ENCODE measurements around the gene CILP. TPM values are rescaled to one million over a fixed set of nuclear protein-coding genes. Genes with fewer than 3 reads are reported as not detected.
"Not testable (repeated sequence)": the region's sequence is repeated elsewhere in the genome, so short reads cannot be mapped to it uniquely, and the experiment has no call there.

The CILP gene, protein sequence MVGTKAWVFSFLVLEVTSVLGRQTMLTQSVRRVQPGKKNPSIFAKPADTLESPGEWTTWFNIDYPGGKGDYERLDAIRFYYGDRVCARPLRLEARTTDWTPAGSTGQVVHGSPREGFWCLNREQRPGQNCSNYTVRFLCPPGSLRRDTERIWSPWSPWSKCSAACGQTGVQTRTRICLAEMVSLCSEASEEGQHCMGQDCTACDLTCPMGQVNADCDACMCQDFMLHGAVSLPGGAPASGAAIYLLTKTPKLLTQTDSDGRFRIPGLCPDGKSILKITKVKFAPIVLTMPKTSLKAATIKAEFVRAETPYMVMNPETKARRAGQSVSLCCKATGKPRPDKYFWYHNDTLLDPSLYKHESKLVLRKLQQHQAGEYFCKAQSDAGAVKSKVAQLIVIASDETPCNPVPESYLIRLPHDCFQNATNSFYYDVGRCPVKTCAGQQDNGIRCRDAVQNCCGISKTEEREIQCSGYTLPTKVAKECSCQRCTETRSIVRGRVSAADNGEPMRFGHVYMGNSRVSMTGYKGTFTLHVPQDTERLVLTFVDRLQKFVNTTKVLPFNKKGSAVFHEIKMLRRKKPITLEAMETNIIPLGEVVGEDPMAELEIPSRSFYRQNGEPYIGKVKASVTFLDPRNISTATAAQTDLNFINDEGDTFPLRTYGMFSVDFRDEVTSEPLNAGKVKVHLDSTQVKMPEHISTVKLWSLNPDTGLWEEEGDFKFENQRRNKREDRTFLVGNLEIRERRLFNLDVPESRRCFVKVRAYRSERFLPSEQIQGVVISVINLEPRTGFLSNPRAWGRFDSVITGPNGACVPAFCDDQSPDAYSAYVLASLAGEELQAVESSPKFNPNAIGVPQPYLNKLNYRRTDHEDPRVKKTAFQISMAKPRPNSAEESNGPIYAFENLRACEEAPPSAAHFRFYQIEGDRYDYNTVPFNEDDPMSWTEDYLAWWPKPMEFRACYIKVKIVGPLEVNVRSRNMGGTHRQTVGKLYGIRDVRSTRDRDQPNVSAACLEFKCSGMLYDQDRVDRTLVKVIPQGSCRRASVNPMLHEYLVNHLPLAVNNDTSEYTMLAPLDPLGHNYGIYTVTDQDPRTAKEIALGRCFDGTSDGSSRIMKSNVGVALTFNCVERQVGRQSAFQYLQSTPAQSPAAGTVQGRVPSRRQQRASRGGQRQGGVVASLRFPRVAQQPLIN
- polyA plus RNA-seq (ENCODE audit: insufficient read length) = 3.8 TPM
- long read RNA-seq, donor 1, full-length matches to known transcripts = 1 of 1 reads
- long read RNA-seq, donor 1, partial matches to known transcripts = 0 of 1 reads
- long read RNA-seq, donor 1, other reads (novel, unspliced or antisense) = 0 of 1 reads
- long read RNA-seq, donor 2 = 0 reads
- long read RNA-seq, donor 3 = 0 reads
- long read RNA-seq, donor 4 = 0 reads
- long read RNA-seq, donor 5 = 0 reads
- long read RNA-seq, donor 6 = 0 reads
- long read RNA-seq, donor 7 = 0 reads
- long read RNA-seq, donor 8 = 0 reads

DNA sequence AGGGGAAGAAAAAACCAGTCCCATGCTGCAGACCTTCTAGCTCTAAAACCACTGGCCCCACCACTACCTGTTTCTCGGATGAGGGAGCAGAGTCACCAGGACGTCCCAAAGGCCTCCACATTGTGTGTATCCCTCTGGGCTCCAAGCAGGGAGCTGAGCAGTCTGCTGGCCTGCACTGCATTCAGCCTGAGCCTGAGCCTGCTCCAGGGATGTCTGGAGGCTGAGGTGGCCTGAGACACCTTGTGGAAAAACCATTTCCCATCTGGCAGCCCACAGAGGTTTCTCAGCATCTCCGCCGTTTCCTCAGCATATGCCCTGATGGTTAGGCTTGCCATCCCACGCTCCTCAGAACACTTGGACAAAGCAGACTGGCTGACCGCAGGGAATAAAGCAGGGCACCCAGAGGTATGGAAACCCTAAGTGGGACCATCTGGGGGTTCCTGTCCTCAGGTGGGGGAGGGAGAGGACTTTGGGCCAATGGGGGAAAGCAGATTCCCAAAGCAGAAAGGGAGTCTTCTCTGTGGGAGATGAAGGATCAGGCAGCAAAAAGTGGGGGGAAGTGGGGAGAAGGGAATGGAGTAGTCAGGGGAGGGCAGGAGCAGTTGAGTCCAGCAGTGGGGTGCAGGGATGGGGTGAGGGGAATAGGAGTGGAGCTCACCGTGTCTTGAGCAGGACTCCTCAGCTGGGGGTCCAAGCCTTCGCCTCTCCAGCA is at the start of gene CILP:
CILP (minus strand) TSS at position 704 of the 712 bp plus-strand sequence. CDS start 1,718 bp downstream, outside the sequence.
- no peak for DNase-seq

DNA sequence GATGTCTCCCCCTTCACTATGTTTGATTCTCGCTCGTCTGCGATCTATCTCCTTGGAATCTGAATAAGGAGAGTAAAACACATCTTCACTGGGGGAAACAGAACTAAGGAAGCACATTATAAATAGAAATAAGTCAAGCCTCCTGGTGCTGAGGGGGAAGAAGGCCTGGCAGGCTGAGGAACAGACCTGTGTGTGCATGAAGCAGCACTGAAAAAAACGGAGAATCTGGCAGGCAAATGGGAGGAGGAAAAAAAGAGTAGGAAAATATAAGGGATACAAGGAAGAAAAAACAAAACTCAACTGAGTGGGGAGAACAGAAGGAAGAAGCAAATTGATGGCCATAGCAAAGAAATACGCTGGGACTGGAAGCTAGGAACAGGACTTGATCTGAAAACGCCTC is 49.7 kb upstream of the CILP start:
- no peak for DNase-seq

DNA sequence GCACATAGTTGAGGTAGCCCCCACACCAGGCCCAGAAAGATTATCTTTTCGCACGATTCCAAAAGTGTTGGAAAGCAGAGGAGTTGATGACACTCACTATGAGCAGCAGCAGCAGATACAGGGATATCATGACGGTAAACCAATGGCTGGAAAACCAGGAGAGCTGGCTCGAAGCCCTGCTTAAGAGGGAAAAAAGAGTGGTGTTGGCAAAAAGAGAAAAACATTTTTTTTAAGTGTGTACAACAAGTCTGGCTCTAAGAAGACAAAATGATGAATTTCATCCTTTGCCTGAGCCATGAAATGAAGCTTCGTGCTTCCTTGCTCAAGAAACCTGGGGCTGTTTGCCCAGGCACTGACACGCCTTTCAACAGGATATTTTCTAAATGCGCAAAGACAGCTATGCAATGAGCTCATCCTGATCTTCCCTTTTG is 48.1 kb upstream of the CILP start:
- no peak for DNase-seq

DNA sequence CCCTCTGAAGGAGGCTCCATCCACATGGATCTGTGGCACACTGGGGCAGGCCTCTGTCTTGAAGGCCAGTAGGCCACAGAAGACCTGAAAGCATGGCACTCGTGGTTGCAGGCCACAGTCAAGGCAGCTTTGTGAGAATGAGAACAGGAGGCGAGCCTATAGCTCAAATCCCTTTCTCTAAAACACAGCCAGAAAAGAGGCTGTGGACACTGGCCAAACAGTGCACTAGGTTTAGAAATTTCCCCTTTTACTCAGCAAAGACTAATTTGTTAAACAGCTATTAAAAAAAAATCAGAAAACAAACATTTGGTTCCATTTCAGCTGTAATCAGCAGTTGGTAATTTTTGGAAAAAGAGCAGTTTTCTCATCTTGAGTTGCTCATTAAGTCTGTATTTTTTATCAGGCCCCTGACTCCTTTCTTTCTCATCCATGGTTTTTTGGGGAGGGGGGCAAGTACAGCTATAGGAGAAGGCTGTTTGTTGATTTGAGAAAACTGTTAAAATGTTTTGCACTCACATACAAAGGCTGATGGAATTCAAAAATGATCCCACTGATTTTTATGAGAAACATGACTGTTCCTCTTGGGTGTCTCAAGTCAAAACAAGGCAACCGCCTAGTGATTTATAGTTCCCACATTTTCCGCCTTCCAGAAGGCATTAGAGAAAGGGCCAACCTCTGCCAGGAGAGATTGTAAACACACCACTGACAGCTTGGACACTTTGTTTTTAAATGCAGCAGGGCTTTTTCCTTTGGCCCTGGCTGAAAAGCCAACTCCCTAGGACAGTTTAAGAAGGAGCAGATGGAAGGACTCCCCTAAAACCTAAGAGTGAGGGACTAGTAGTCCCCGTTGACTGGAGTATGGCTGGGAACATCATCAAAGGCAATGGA is 47.3 kb upstream of the CILP start:
- DNase-seq = peak; percentile 36

DNA sequence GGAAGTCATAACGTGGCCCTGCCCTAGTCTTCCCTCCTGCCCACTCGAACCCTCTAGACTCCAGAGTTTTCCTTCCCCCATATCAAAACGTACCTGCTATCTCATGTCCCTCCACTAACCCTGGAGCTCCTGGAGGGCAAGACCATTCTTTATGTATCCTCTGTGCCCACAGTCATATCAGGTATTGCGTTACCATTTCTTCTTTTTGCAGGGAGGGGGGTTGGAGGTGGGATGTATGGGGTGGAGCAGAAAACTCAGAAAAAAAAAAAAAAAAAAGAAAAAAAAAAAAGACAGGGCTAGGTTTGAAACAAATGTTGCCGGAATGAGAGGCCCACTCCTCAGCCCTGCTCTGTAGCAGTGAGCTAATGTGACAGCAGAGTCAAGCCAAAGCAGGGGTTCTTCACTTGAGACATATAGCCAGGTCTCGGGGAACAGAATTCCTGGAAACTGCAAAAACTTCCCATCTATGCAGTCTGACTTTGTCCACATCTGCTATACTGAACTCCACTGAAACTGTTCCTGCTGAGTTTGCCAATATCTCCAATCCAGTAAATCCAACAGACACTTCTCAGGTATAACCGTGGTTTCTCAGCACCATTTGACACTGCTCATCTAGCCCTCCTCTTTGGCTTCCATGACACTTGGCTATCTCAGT is 44.3 kb upstream of the CILP start:
- no peak for DNase-seq

DNA sequence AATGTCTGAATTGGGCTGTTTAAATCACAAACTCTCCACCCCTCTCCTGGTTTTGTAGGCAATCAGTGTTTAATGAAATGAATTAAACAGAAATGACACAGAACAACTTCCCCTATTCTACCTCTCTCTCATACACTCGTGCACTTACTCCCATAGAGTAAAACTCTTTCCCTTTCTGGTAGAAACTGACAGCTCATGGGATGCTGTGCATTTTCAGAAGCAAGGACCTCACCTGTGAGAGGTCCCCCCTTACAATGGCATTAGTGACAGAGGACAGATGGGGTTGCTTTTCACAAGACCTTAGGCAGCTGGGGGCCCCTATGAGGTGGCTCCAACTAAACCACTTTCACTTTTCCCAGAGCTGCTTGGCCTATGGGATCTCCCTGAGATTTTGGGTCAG is 43.5 kb upstream of the CILP start:
- no peak for DNase-seq

DNA sequence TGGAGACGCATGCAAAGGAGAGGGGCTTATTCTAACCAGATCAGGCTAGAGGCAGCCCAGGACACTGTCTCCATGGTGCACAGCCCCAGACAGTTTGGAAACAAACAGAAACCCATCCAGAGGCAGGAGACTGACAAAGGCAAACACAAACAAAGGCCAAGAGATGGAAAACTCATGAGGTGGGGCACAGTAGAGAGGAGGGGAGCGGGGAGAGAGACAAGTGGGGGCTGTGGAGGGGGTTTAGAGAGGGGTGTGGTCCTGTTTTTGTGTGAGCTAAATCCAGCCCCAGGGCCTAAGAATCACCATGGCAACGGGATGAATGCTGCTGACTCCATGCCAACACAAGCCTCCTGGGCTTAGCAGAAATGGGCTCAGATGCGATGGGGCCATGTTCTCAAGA is 43.1 kb upstream of the CILP start:
- no peak for DNase-seq

DNA sequence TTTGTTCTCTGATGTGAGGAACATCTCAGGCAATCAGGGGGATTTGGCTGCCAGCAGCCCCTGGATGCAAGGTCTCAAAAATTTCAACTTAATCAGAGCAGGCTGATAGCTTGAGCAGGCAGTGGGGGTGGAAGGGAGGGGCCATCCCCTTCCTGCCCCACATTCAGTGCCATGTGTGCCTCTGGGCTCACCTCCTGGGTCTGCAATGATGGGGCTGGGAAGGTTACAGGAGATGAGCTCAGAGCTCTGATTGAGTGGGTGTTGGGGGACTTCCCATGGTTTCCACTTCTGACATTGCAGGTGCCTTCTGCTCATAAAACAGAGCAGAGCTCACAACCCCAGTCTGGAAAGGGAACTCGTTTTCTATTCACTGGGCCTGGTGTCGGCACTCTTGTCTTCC is 38.4 kb upstream of the CILP start:
- DNase-seq = no peak

DNA sequence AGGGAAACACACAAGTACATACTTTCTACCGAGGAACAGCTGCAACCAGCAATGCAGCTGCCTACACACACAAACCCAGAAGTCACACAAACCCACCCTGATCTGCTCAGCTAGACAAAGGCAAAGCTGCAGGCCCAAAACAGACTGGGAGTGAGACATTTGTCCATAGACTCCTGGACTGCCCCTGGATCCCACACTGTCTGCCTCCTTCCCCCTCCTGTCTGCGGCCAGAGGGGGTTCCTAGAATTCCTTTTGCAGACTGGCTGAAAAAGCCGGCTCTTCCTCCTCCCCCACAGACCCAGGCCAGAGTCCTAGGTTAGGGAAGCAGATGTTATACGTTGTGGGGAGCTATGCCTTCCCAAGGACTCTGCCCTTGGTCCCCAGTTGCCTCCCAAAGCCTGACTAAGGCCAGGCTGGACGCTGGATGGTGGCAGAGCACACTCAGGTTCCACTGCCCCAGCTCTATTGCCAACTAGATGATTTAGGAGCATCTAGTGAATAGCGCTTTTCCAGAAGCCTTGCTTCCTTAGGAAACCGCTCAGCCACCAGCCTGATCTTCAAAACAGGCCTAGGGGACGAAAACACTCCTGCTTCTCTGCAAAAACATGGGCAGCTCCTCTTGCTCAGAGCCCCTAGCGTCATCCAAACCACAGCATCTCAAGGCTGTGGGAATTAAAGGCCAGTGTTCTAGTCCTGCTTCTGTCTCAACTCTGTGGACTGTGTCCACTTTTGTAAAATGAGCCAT is 37.4 kb upstream of the CILP start:
- DNase-seq = peak; percentile 32

DNA sequence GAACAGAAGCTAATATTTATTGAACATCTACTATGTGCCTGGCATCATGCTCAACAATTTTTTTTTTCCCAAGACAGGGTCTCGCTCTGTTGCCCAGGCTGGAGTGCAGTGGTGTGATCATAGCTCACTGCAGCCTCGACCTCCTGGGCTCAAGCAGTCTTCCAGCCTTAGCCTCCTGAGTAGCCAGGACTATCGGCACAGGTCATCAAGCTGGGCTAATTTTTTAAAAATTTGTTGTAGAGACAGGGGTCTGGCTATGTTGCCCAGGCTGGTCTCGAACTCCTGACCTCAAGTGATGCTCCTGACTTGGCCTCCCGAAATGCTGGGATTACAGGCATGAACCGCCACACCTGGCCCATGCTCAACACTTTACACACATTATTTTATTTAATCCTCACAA is 35.7 kb upstream of the CILP start:
- no peak for DNase-seq

DNA sequence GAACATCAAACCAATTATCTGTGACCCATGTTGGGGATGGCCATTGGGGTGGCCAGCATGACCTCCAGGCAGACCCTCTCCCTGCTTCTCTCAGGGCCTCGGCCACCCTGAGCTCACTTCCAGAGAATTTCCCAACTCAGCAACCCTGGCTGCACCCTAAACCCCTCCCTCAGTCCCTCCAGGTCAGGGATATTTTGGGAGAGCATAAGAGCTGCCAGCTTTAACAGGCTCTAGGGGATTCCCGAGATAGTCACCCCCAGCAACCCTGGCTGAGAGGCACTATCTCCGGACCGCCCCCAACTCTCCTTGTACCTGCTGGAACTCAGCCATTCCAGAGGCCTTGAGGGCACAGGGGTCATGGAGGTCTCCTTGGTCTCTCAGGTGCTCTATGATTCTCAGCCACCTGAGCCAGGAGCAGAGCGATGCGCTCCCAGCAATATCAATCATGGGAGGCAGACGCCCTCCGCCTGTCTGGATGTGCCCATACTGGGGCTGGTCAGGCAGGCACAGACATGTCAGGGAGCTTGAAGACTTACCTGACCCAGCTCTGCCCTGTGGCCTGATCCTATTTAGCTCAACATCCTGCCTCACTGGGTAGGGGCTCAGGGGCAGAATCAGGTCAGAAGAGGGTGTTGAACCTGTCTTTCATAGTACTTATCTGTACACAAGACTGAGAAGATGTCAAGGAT is 34.9 kb upstream of the CILP start:
- DNase-seq = no peak

DNA sequence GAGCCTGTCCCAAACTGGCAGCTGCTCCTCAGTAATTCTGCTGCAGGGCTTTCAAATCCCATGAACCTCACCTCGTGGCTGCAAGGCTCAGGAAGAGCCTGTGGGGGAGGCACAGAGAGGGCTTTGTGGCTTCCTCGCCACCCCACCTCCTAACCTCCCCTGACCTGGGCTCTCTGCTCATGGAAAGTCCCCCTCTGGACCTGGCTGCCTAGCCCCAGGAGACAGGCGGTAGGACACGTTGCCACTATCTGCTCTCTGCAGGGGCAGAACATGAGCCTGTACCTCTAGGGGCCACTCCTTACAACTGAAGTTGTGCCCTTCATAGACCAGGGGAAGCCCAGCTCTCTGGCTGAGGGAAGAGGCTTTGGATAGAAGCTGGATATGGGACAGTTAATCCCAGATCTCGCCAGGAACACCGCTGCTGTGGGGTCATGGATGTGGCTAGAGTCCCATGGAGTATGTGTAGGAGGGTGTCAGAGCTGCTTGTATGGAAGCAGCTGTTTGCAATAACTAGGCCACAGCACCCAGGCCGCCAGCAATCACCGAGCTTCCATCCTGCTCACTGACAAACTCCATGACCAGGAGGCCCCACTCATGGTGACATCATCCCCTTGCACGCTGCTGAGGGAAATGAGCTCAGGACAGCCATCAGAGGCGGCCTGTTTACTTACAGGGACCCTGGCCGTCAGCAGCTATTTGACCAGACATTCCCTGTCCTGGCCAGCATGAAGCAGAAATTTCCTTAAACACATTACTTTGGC is 34.0 kb upstream of the CILP start:
- DNase-seq = peak; percentile 66

DNA sequence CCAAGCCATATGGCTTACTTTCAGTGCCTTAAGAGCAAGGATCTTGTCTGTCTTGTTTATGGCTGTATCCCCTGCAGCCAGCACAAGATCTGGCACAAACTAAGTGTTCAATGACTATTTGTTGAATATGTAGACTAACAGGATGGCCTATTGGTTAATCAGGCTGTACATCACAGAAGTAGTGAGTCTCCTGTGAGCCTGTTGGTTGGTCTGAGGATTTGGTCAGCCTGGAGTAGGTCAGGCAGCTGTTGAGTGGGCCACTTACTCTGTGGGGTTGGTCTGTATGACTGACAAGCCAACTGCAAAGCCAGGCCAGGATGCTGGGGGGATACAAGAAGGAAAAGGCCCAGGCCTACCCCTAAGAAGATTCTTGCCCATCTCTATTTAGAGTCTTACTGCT is 33.4 kb upstream of the CILP start:
- DNase-seq = no peak

DNA sequence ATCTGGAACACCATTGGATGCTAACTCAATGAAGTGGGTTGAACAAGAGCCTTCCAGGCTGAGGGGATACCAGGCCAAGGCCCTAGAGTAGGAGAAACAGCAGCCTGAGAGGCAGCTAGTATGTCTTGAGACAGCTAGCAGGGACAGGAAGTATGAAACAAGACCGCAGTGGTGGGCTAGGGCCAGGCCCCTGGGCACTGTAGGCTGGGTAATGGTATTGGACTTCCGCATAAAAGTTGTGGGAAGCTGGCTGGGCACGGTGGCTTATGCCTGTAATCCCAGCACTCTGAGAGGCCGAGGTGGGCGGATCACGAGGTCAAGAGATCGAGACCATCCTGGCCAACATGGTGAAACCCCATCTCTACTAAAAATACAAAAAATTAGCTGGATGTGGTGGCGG is 25.2 kb upstream of the CILP start:
- not testable (repeated sequence) for DNase-seq

DNA sequence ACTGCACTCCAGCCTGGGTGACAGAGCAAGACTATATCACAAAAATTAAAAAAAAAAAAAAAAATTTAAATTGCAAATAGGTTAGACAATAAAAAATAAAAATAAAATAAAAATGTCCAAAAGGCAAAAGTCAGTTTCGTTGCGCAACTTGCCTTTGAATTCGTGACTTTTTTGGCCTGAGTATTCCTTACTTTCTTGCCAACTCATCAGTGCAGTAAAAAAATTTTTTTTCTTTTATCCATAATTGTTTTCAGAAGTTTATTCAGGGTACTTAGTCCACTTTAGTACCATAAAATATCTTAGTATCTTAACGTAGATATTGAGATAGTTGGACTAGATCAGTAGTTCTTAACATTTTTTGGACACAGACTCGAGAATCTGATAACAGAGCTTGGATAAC is 22.4 kb upstream of the CILP start:
- no peak for DNase-seq

DNA sequence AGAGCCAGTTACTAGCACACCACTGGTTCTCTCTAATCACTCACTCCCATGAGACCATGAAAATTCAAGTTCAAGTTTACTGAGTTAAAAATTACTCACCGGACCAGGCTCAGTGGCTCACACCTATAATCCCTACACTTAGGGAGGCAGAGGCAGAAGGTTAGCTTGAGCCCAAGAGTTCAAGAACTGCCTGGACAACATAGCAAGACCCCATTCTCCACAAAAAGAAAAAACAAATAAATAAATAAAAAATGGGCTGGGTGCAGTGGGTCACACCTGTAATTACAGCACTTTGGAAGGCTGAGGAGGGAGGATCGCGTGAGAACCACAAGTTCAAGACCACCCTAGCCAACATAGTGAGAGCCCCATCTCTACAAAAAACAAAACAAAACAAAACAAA is 21.2 kb upstream of the CILP start:
- no peak for DNase-seq

DNA sequence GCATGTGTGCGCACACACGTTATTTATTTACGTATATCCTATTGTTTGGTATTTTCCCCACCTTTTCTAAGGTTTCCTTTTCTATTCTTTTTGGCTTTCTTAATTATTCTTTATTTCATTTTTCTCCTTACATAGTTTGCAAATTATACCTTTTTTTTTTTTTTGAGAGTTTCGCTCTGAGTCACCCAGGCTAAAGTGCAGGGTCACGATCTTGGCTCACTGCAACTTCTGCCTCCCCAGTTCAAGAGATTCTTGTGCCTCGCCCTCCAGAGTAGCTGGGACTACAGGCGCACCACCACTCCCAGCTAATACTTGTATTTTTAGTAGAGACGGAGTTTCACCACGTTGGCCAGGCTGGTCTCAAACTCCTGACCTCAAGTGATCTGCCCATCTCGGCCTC is 20.0 kb upstream of the CILP start:
- no peak for DNase-seq

DNA sequence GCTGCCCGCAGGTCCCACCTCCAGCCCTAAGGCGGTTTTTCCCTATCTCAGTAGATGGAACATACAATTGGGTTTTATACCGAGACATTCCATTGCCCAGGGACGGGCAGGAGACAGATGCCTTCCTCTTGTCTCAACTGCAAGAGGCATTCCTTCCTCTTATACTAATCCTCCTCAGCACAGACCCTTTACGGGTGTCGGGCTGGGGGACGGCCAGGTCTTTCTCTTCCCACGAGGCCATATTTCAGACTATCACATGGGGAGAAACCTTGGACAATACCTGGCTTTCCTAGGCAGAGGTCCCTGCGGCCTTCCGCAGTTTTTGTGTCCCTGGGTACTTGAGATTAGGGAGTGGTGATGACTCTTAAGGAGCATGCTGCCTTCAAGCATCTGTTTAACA is 15.6 kb upstream of the CILP start:
- DNase-seq = not testable (repeated sequence)

Data from left kidney (tissue), 8 donors.